D721Med (cell line): ENCODE measurements around the gene VAC14.

Experiments used
- DNase-seq: peaks from one replicate; pipeline ENCODE4 v3.0.0; 2011; ENCODE audit warnings: low spot score; ENCODE audit not compliant: insufficient read length
- FAIRE-seq: peaks from 2 replicates; lab custom pipeline; 2011; peaks lifted over from hg19 to GRCh38; lab: Jason Lieb, UNC
- TF ChIP-seq, protein P1 (sequence below): IDR thresholded peaks from 2 replicates; pipeline ENCODE4 v1.5.1; 2012; ENCODE audit warnings: mild to moderate bottlenecking, control low read depth; ENCODE audit not compliant: insufficient read depth; ENCODE audit errors: missing control alignments

VAC14 gene

DNA sequence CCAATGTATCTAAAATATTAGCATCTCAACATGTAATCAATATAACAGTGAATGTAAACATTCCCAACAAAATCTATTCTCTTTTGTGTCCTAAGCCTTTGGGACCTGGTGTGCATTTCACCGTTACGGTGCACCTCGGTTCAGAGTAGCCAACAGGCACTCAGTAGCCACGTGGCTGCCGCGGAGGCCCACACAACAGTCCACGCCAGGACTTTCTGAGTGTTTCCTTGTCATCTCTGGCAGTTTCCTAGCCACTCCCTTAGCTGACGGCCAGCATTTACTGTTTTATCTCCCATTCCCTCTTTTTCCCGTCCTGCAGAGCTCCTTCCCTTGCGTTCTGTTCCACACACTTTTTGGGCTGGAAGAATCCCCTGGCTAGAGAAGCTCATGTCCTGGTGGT lies 36.3 kb downstream of the VAC14 start:
- FAIRE-seq (no peak), DNase-seq (no peak)
- TF ChIP-seq, protein P1, sequence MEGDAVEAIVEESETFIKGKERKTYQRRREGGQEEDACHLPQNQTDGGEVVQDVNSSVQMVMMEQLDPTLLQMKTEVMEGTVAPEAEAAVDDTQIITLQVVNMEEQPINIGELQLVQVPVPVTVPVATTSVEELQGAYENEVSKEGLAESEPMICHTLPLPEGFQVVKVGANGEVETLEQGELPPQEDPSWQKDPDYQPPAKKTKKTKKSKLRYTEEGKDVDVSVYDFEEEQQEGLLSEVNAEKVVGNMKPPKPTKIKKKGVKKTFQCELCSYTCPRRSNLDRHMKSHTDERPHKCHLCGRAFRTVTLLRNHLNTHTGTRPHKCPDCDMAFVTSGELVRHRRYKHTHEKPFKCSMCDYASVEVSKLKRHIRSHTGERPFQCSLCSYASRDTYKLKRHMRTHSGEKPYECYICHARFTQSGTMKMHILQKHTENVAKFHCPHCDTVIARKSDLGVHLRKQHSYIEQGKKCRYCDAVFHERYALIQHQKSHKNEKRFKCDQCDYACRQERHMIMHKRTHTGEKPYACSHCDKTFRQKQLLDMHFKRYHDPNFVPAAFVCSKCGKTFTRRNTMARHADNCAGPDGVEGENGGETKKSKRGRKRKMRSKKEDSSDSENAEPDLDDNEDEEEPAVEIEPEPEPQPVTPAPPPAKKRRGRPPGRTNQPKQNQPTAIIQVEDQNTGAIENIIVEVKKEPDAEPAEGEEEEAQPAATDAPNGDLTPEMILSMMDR: no peak

DNA sequence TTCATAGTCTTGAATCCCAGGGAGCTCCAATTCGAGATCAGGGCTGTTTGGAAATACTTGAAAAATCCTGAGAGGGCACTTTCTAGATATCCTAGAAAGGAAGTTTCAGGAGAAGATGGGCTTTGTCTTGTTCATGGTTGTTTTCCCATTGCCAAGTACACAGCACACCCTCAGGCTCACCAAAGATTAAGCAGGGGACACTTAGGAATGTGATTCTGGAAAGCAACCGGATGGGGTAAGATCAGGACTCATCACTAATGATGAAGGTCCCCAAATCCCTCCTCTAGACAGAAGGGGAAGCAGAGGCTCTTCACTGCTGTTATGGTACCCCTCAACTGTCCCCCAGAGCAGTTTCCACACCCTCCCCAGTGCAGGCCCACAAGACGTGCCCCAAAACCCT lies 40.7 kb downstream of the VAC14 start:
- DNase-seq: no peak
- TF ChIP-seq, protein P1: no peak
- no peak for FAIRE-seq

DNA sequence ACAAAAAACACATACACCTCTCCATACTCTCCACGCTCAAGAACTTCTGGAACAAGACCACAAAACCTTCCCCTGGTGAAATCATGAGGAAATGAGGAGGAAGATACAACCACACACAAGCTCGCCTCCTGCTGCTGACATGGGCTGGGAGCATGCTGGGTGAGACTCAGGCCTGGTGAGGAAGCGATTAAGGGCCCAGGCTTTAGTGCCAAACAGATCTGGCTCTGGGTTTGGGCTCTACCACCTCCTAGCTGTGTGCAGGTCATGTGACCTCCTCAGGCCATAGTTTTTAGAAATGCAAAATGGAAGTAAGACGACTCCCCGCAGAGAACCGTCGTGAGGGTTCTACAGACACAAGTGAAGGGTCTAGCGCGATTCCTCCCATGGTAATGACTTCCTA lies 41.3 kb downstream of the VAC14 start:
- FAIRE-seq: no peak
- TF ChIP-seq, protein P1: no peak
- no peak for DNase-seq

DNA sequence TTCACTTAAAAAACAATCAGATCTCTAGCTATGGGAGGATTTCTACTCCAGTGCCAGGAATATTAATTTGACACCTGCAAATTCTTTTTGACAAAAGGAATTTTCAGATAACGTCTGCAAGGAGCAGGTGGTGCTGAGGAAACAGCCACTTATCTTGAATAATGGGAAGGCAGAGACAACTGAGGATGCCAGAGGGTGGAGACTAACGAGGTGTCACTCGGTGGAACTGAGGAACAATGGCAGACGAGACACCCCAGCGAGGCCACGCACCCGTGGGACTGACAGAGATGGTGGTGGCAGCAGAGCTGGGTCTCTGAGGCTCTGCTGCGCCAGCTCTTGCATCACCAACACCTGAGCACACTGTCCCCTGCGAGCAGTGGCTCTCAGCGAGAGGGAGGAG lies 42.2 kb downstream of the VAC14 start:
- FAIRE-seq: no peak
- TF ChIP-seq, protein P1: no peak

DNA sequence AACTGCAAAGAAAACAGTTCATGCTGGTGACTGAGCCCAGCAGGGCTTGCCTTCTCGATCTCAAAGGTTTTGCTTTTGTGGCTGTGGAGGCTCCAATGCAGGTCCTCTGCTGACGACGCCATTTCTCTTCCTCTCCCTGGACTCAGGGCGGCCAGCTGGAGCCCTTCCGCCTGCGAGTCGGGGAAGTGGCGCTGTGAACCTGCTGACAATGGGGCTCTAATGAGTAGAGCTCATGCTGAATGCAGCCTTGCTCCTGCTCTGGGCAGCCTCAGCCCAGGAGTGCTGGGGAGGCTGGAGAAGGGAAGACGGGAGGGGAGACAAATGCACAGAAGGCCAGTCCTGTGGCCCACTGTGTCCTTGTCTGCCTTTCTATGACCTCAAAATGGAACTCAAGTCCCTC lies 43.8 kb downstream of the VAC14 start:
- FAIRE-seq (no peak), DNase-seq (no peak)
- TF ChIP-seq, protein P1: no peak

More for the DNA sequence above, 42.2 kb downstream of the VAC14 start:
- DNase-seq: no peak

DNA sequence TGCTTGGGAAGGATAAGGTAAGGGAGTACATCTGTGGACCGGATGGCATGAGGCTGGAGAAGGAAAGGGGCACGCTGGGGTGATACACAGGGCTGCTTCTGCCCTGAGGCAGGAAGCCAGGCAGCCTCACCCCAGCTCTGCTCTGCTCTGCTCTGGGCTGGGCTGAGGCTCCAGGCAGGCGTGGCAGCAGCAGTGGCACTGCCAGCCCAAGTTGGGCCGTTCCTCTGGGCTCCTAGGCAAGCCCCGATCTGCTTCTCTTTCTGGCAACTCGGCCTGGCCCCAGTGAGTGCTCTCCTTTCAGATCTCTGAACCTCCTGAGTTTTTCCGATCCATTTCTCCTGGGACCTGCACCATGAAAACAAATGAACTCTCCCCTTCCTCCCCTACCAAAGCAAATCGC lies 44.9 kb downstream of the VAC14 start:
- TF ChIP-seq, protein P1: no peak
- DNase-seq: no peak
- no peak for FAIRE-seq

DNA sequence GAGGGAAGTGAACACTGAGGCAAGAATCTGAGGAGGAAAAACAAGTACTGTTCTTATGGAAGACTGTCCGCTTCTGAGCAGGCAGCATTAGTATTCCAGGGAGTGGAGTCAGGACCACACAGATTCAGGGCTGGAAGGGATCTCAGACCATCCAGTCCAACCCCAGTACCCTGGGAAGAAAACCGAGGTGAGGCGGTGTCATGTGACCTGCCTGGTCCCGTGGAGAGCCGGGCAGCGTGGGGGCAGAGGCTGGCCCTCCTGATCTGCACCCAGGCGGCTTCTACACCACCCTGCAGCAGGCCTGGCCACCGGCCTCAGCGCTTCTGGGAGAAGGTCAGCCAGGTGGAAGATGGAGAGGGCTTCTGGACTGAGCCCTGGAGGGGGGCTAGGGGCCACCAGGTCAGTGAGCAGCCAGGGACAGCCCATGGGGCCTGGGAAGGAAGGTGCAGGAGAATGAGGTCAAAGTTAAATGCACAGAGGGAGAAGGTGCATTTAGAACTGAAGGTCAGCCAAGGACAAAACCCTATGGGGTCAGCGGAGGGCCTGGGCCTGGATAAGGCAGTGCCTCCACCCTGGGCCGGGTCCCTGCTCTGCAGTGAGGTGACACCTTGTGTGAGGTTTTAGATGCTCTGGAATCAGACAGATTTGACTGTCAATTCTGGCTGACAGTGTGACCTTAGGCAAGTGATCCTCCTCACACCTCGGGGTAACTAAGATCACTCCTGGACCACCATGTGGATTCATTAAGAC lies 45.9 kb downstream of the VAC14 start:
- DNase-seq: no peak
- TF ChIP-seq, protein P1: no peak
- no peak for FAIRE-seq
